ENCODE results near the gene MAPRE2.

Gene MAPRE2

GRCh38 chr18:35134190-35134730 lies 93.0 kb downstream of the MAPRE2 start:
- H3K9me3 ChIP-seq (ENCODE audit: insufficient read depth, low read length), result no peaks in the 10 kb centered on the region
- H3K27me3 ChIP-seq (ENCODE audit: insufficient read depth, insufficient read length), result no peaks in the 10 kb centered on the region
- no peak overlapping the region for H3K9ac ChIP-seq (ENCODE audit: insufficient read length, low read depth)
- no peak overlapping the region for H3K4me3 ChIP-seq (ENCODE audit: insufficient read length, low read depth)
- no peak for TF ChIP-seq SUZ12 (IDR thresholded peaks at IDR 0.05; ENCODE audit: extremely low read depth, insufficient read depth, insufficient read length)
- TF ChIP-seq YY1 (IDR thresholded peaks at IDR 0.05; ENCODE audit: insufficient read depth, insufficient read length), result no peak
- no peak for TF ChIP-seq ZNF274 (IDR thresholded peaks at IDR 0.05; ENCODE audit: low read depth, low read length)
- peaks cover 32% of the 10 kb centered on the region for H3K36me3 ChIP-seq (ENCODE audit: insufficient read depth, insufficient read length, low read length)
- no peak for DNase-seq (ENCODE audit: low read depth, low spot score)
- H3K4me1 ChIP-seq (ENCODE audit: insufficient read depth, insufficient read length), result peaks cover under 1% of the 10 kb centered on the region

- no peak for DNase-seq (ENCODE audit: low read depth, low spot score)
- Histone ChIP-seq H3K4me1 (ENCODE audit: insufficient read depth, insufficient read length) (peaks cover 3% of the 10 kb centered on the region), H3K9ac (ENCODE audit: insufficient read length, low read depth) (no peak overlapping the region), H3K27me3 (ENCODE audit: insufficient read depth, insufficient read length) (no peaks in the 10 kb centered on the region), H3K4me3 (ENCODE audit: insufficient read length, low read depth) (no peak overlapping the region), H3K9me3 (ENCODE audit: insufficient read depth, low read length) (no peaks in the 10 kb centered on the region), H3K36me3 (ENCODE audit: insufficient read depth, insufficient read length, low read length) (peaks cover 32% of the 10 kb centered on the region)
- no peak for TF ChIP-seq ZNF274 (IDR thresholded peaks at IDR 0.05; ENCODE audit: low read depth, low read length)
Observed at GRCh38 chr18:35134791-35135531, 93.7 kb downstream of the MAPRE2 start.

GRCh38 chr18:35136248-35136647 lies 95.0 kb downstream of the MAPRE2 start:
- H3K9me3 ChIP-seq (ENCODE audit: insufficient read depth, low read length), result no peaks in the 10 kb centered on the region
- TF ChIP-seq SUZ12 (IDR thresholded peaks at IDR 0.05; ENCODE audit: extremely low read depth, insufficient read depth, insufficient read length), result no peak
- TF ChIP-seq ZNF274 (IDR thresholded peaks at IDR 0.05; ENCODE audit: low read depth, low read length), result no peak
- TF ChIP-seq YY1 (IDR thresholded peaks at IDR 0.05; ENCODE audit: insufficient read depth, insufficient read length), result no peak
- no peak for DNase-seq (ENCODE audit: low read depth, low spot score)
- H3K4me1 ChIP-seq (ENCODE audit: insufficient read depth, insufficient read length), result peaks cover 3% of the 10 kb centered on the region
- peaks cover 44% of the 10 kb centered on the region for H3K36me3 ChIP-seq (ENCODE audit: insufficient read depth, insufficient read length, low read length)
- no peaks in the 10 kb centered on the region for H3K27me3 ChIP-seq (ENCODE audit: insufficient read depth, insufficient read length)
- no peak overlapping the region for H3K4me3 ChIP-seq (ENCODE audit: insufficient read length, low read depth)
- H3K9ac ChIP-seq (ENCODE audit: insufficient read length, low read depth), result no peak overlapping the region

GRCh38 chr18:35136885-35137284 lies 95.7 kb downstream of the MAPRE2 start:
- no peak overlapping the region for H3K4me3 ChIP-seq (ENCODE audit: insufficient read length, low read depth)
- H3K9me3 ChIP-seq (ENCODE audit: insufficient read depth, low read length), result no peaks in the 10 kb centered on the region
- no peak for TF ChIP-seq ZNF274 (IDR thresholded peaks at IDR 0.05; ENCODE audit: low read depth, low read length)
- DNase-seq (ENCODE audit: low read depth, low spot score), result no peak
- H3K27me3 ChIP-seq (ENCODE audit: insufficient read depth, insufficient read length), result no peaks in the 10 kb centered on the region
- H3K4me1 ChIP-seq (ENCODE audit: insufficient read depth, insufficient read length), result peaks cover 3% of the 10 kb centered on the region
- H3K36me3 ChIP-seq (ENCODE audit: insufficient read depth, insufficient read length, low read length), result peaks cover 44% of the 10 kb centered on the region
- H3K9ac ChIP-seq (ENCODE audit: insufficient read length, low read depth), result no peak overlapping the region

GRCh38 chr18:35137632-35138031 lies 96.4 kb downstream of the MAPRE2 start:
- H3K4me1 ChIP-seq (ENCODE audit: insufficient read depth, insufficient read length), result peaks cover 3% of the 10 kb centered on the region
- H3K36me3 ChIP-seq (ENCODE audit: insufficient read depth, insufficient read length, low read length), result peaks cover 38% of the 10 kb centered on the region
- TF ChIP-seq ZNF274 (IDR thresholded peaks at IDR 0.05; ENCODE audit: low read depth, low read length) (no peak), YY1 (IDR thresholded peaks at IDR 0.05; ENCODE audit: insufficient read depth, insufficient read length) (no peak), SUZ12 (IDR thresholded peaks at IDR 0.05; ENCODE audit: extremely low read depth, insufficient read depth, insufficient read length) (no peak)
- H3K4me3 ChIP-seq (ENCODE audit: insufficient read length, low read depth), result no peak overlapping the region
- no peak overlapping the region for H3K9ac ChIP-seq (ENCODE audit: insufficient read length, low read depth)
- no peaks in the 10 kb centered on the region for H3K9me3 ChIP-seq (ENCODE audit: insufficient read depth, low read length)
- H3K27me3 ChIP-seq (ENCODE audit: insufficient read depth, insufficient read length), result no peaks in the 10 kb centered on the region
- no peak for DNase-seq (ENCODE audit: low read depth, low spot score)

GRCh38 chr18:35138773-35139172 lies 97.6 kb downstream of the MAPRE2 start:
- H3K36me3 ChIP-seq (ENCODE audit: insufficient read depth, insufficient read length, low read length), result peaks cover 27% of the 10 kb centered on the region
- no peak for DNase-seq (ENCODE audit: low read depth, low spot score)
- no peak overlapping the region for H3K9ac ChIP-seq (ENCODE audit: insufficient read length, low read depth)
- H3K4me1 ChIP-seq (ENCODE audit: insufficient read depth, insufficient read length), result peaks cover 3% of the 10 kb centered on the region
- H3K27me3 ChIP-seq (ENCODE audit: insufficient read depth, insufficient read length), result no peaks in the 10 kb centered on the region
- H3K4me3 ChIP-seq (ENCODE audit: insufficient read length, low read depth), result no peak overlapping the region
- TF ChIP-seq YY1 (IDR thresholded peaks at IDR 0.05; ENCODE audit: insufficient read depth, insufficient read length), result no peak
- TF ChIP-seq SUZ12 (IDR thresholded peaks at IDR 0.05; ENCODE audit: extremely low read depth, insufficient read depth, insufficient read length), result no peak
- TF ChIP-seq ZNF274 (IDR thresholded peaks at IDR 0.05; ENCODE audit: low read depth, low read length), result no peak
- H3K9me3 ChIP-seq (ENCODE audit: insufficient read depth, low read length), result no peaks in the 10 kb centered on the region

GRCh38 chr18:35139517-35139916 lies 98.3 kb downstream of the MAPRE2 start:
- no peak for TF ChIP-seq YY1 (IDR thresholded peaks at IDR 0.05; ENCODE audit: insufficient read depth, insufficient read length)
- TF ChIP-seq SUZ12 (IDR thresholded peaks at IDR 0.05; ENCODE audit: extremely low read depth, insufficient read depth, insufficient read length), result no peak
- TF ChIP-seq ZNF274 (IDR thresholded peaks at IDR 0.05; ENCODE audit: low read depth, low read length), result no peak
- H3K36me3 ChIP-seq (ENCODE audit: insufficient read depth, insufficient read length, low read length), result peaks cover 27% of the 10 kb centered on the region
- H3K4me3 ChIP-seq (ENCODE audit: insufficient read length, low read depth), result no peak overlapping the region
- DNase-seq (ENCODE audit: low read depth, low spot score), result peak; percentile 38
- peaks cover 3% of the 10 kb centered on the region for H3K4me1 ChIP-seq (ENCODE audit: insufficient read depth, insufficient read length)
- no peak overlapping the region for H3K9ac ChIP-seq (ENCODE audit: insufficient read length, low read depth)
- H3K9me3 ChIP-seq (ENCODE audit: insufficient read depth, low read length), result no peaks in the 10 kb centered on the region
- no peaks in the 10 kb centered on the region for H3K27me3 ChIP-seq (ENCODE audit: insufficient read depth, insufficient read length)

Measured in NT2/D1 (cell line).